Activated T-cell treated with anti-CD3 and anti-CD28 coated beads, Interleukin-2, amount 50 U/mL, for 48 hours (primary cell): Measurements from ENCODE around the gene RPTOR.
A peak's percentile ranks its signal among the peaks of the same experiment; 100 is the strongest.

Experiments
- DNase-seq, 2 experiments: peaks; one replicate each; pipeline ENCODE4 v3.0.0-alpha.2; 2020

Gene RPTOR

GRCh38 chr17:80855196-80855947, 310.7 kb downstream of the RPTOR start:
- no peak for DNase-seq

- peak; percentile 90 to 91 for DNase-seq
Measured at GRCh38 chr17:80855948-80856862, 311.6 kb downstream of the RPTOR start.

DNA sequence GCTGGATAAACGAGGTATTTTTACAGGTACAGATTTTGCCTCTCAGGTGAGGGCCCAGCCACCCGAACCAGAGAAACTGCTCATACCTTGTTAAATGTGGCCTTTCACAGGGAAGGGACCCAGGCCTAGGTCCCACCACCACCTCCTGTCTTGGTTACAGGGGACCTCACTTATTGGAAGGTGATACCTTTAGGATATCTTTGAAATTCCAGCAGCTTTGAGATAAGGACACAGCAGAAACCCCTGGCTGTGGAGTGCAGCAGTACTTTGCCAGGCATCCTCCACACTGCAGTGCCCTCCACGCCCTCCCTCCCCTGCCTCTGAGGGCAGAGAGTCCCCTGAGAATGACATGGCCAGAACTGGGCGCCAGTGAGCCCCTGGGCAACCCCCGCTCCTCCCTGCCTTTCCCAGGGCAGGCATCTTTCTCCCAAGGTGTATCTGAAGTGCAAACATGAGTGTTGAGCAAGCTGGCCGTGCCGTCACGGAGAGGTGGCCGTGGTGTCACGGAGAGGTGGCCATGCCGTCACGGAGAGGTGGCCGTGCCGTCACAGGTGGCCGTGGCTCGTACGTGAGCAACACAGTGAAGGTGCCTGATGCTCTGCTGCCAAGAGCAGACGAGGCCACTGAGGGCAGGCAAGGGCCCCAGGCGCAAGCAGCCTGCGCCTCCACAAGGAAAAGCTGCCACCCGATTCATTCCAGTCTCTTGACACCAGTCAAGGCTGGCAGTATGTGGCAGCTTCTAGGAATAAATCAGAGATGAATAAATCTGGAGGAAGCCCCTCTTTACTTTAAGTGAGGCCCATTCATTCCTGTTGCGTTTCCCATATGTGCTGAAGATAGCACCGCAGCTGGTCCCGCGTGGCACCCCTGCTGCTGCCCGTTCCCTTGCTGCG, 312.5 kb downstream of the RPTOR start:
- peak in 1 of 2 experiments; percentile 68 for DNase-seq

DNA sequence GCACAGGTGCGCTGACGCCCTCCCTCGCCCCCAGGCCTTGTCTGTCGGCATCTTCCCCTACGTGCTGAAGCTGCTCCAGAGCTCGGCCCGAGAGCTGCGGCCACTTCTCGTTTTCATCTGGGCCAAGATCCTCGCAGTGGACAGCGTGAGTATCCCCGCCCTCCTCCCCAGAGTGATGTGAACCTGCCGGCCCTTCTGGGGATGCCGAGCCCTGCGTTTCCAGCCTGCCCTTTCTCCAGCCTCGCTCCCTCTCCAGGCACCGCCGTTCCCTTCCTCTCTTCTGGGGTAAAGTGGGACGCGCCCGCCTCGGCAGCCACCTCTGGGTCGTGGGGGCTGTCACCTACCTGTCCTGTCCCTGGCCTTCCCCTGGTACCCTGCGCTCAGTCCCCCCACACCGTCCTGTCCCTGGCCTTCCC, 313.1 kb downstream of the RPTOR start:
- no peak for DNase-seq

DNA sequence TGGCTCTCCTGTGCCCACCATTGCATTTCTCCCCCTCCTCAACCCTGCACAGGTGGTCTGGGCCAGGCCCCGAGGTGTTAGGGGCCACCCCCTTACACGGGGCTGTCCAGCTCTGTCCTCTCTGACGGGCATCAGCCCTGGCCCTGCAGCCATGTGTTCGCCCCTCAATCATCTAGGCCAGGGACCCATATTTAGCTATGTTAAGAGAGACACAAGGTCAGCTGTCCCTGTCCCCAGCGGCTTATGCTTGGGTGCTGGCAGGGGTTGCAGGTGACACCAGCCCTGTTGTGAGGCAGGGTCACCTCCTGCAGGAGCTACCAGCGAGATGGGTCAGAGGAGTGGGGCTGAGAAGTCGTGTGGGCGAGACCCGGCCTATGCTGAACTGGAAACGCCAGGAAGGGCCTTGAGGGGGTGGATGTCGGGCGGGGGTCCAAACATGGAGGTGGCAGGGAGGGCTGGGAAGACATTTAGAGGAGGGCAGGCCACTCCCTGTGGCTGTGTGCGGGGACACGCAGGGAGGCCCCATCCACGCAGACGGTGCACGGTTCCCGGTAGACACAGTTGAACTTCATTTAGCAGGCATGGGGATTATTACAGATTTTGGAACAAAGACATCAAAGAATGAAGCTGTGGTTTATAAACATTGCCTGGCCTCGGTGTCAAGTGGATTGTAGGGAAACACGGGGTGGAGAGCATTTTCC, 313.8 kb downstream of the RPTOR start:
- DNase-seq = no peak

GRCh38 chr17:80859002-80859941, 314.6 kb downstream of the RPTOR start:
- DNase-seq = no peak

DNA sequence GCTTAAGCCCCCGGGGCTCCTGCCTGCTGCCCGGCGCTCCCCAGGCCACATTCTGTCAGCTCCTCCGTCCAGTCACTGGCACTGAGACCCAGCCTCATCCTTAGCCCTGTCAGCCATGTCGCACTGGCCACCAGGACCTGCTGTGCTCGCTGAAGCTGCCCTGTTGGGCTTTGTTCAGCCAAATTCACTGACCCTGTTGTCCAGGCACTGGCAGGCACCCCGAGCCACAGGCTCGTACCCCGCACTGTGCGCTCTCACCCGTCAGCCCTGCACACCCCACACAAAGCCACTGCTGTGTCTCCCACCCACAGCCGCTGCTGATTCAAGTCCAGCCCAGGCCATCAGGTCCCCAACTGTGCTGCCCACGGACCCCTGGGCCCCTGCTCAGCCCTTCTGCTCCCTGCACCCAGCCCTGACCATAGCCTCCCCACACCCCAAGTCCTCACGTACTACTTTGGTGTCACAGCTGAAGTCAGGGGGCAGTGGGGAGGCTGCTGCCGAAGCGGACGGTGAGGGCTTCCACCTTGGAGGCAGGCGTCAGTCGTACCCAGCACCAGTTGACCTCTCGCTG, 315.5 kb downstream of the RPTOR start:
- DNase-seq = no peak

- DNase-seq = no peak
Measured at GRCh38 chr17:80860703-80861417, 316.2 kb downstream of the RPTOR start.

DNA sequence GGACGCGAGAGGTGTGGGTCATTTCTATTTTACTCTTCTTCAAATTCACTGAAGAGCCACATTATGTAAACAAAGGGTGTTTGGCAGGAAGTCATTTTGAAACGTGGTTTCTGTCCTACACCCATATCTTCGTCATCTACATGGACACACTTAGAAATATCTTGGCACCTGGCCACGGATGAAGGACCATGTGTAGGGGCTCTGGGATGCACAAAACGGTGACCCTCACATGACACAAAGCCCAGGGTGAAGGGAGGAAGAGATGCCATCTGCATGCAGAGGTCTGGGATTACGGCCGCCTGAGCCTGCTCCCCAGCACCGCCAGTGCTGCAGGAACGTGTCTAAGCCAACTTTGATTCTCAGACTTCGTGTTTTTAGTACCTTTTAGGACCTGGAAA, 316.8 kb downstream of the RPTOR start:
- DNase-seq = no peak

DNA sequence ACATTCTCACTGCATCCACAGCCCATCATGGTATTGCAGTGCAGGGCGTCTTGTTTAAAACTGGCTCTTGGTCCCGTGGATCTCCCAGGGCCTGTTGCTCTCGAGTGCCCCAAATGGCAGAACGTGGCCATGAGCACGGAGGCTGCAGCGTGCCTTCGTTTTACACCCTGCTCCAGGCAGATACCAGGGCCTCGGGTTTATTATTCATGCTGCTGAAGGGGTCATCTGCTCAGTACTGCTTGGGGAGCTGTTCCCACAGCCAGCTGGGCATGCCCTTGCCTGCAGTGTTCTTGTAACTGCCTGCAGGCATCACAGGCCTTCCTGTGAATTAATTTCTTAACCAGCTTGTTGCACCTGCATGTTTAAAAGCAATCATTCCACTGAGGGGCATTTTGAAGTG, 317.3 kb downstream of the RPTOR start:
- peak; percentile 70 to 76 for DNase-seq

- DNase-seq = no peak
Measured at GRCh38 chr17:80862481-80862961, 317.9 kb downstream of the RPTOR start.

GRCh38 chr17:80862978-80863377, 318.3 kb downstream of the RPTOR start:
- no peak for DNase-seq

GRCh38 chr17:80863626-80864025, 319.0 kb downstream of the RPTOR start:
- no peak for DNase-seq

DNA sequence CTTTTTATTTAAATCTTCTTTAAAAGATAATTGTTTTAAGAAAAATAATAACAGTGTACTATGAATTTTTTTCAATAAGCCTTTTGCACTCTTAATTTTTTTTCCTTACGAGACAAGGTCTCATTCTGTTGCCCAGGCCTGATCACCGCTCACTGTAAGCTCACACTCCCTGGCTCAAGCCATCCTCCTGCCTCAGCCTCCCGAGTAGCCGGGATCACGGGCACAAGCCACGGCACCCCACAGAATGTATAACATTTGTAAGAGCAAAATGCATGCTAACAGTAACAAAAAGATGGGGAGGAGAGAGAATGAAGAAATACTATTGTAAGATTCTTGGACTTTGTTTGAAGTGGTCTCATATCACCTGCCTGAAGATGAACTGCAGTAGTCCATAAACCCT, 320.1 kb downstream of the RPTOR start:
- no peak for DNase-seq

DNA sequence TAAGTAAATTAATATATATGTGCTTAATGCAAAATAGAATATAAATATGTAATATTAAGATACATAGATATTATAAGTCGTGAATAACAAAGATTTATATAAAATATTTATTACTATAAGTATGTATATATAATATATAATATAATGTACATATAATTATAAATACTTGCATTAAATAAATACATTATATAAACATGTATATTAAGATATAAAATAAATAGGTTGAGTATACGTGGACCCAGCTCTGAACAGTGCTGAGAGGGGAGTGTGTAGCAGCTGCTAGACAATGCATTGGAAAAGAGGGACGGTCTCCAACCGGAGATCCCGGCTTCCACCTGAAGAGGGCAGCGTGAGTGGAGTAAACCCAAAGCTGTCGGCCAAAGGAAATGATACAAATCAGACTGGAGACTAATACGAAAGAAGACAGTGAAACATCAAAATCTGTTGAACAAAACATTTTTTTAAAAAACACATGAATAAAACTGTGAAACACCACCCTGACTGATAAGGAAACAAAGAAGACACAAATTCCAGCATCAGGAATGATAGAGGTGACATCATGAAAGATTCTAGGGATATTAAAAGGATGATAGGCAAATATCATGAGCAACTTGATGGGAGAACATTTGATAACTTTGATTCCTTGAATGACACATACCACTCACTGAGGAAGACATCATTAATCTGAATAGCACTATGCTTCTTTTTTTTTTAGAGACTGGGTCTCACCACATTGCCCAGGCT, 321.6 kb downstream of the RPTOR start:
- DNase-seq = peak; percentile 87 to 88

- no peak for DNase-seq
Measured at GRCh38 chr17:80868022-80868609, 323.5 kb downstream of the RPTOR start.

DNA sequence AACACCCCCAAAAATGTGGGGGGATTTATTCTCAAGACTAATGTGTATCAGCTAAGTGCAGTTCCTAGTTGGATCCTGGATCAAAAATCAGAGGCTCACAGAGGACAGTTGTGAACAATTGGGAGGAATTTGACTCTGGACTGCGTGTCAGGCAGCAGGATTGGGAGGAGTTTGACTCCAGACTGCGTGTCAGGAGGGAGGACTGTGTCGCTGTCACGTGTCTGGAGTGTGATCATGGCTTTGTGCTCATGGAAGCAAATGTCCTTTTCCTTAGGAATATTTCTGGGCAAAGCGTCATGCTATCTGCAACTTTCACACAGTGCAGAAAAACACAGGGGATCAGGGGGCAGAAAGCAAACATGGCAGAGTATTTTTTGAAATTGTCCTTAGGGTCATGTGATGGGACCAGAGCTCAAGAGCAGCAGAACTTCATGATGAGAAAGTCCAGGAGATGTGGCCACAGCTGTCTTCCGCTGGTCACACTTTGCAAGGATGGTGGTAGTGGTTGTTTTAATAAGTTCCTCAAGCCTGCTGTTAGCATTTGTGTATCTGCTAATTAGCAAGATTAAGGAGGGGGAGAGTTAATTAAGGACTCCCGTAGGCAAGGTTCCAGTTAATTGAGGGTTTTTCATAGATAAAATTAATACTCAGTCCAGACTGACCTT, 325.0 kb downstream of the RPTOR start:
- no peak for DNase-seq

DNA sequence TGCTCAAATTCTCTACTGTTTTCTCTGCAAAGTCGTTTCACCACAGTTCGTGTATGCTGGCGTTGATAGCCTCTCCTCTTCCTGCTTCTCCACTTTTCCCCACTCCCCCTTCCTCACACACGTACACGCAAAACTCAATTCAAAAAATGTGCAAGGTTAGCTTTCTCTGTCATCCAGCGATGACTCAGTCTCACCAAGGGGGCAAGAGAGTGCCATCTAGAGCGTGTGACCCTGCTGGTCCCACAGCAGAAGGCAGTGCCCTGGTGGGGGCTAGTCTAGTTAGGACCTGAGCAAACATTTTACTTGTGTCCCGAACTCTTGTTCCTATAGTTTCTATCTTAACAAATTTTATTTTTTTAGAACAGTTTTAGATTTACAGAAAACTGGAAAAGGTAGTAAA, 325.8 kb downstream of the RPTOR start:
- DNase-seq = peak in 1 of 2 experiments; percentile 58
